PC-3 (cell line): ENCODE results near the gene RAB7B.

Source experiments
- EZH2 ChIP-seq: fragments of 300-600 bp; sonication (generic); IDR thresholded peaks from one replicate; pipeline ENCODE4 v1.6.1; 2017; ENCODE audit warnings: antibody characterized with exemption, mild to moderate bottlenecking, low read length; ENCODE audit not compliant: unreplicated experiment
- EZH2phosphoT487 ChIP-seq: fragments of 300-600 bp; sonication (generic); IDR thresholded peaks from 2 replicates; pipeline ENCODE4 v1.6.1; 2018; ENCODE audit warnings: mild to moderate bottlenecking, antibody characterized with exemption, low read length, borderline replicate concordance
- TF ChIP-seq, protein P1 (sequence below): fragments of 300-600 bp; sonication (generic); conservative IDR thresholded peaks from 2 replicates; pipeline ENCODE4 v1.5.1; 2017; ENCODE audit warnings: antibody characterized with exemption, low read depth, mild to moderate bottlenecking, low read length

DNA sequence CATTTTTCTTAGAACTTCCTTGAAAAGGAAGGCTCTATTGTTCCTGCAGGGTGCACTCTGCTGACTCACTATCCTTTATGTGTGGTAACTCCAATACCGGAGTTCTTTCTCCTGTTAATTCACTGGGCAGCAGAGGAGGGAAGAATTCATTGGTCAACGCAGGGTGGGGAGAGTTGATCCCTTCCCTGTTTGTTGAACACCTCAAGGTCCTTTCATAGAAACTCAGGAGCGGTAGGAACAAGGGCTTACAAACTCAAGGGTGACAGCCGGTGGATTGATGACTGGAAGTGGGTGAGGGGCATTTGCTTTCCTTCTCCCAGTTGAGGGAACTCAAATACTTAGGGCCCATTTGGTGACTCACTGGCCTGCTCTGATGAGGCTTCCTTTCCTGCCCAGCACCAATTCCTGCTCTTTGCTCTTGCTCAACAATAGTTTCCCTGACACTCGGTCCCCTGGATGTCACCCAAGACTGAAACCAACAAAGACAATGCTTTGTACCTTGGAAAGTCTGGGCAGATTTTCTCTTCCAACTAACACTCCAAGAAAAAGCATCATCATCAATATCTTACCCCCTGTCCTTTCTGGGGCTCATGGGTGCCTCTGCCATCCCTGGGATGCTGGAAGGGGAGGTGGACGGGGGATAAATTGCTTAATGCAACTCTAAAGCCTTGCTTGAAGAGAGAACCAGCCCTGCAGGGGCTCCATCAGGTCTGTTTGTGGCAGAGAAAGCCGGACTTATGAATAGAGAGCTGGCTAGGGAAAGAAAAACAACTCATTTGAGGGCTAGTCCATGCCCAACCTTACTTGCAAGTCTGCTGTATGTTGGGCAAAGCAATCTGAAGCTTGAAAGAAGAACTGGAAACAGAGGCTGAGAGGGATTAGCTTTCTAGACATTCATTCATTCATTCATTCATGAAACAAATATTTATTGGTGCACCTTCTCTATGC is 69.2 kb downstream of the RAB7B start:
- TF ChIP-seq, protein P1, sequence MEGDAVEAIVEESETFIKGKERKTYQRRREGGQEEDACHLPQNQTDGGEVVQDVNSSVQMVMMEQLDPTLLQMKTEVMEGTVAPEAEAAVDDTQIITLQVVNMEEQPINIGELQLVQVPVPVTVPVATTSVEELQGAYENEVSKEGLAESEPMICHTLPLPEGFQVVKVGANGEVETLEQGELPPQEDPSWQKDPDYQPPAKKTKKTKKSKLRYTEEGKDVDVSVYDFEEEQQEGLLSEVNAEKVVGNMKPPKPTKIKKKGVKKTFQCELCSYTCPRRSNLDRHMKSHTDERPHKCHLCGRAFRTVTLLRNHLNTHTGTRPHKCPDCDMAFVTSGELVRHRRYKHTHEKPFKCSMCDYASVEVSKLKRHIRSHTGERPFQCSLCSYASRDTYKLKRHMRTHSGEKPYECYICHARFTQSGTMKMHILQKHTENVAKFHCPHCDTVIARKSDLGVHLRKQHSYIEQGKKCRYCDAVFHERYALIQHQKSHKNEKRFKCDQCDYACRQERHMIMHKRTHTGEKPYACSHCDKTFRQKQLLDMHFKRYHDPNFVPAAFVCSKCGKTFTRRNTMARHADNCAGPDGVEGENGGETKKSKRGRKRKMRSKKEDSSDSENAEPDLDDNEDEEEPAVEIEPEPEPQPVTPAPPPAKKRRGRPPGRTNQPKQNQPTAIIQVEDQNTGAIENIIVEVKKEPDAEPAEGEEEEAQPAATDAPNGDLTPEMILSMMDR = no peak
- TF ChIP-seq EZH2 = no peak
- no peak for TF ChIP-seq EZH2phosphoT487
